Stimulated activated CD8-positive, alpha-beta memory T cell treated with anti-CD3 and anti-CD28 coated beads, Interleukin-2, amount 100 ng/mL, for 1 hour (primary cell): ENCODE data around the gene ATP5ME.
"Not testable (repeated sequence)": the region's sequence is repeated elsewhere in the genome, so short reads cannot be mapped to it uniquely, and the experiment has no call there.

Experiments used
- DNase-seq, 2 donors: peaks; one replicate each; pipeline ENCODE4 v3.0.0-alpha.2; 2020; ENCODE audit warnings: low read depth in 2 of 2

ATP5ME gene, protein sequence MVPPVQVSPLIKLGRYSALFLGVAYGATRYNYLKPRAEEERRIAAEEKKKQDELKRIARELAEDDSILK

DNA sequence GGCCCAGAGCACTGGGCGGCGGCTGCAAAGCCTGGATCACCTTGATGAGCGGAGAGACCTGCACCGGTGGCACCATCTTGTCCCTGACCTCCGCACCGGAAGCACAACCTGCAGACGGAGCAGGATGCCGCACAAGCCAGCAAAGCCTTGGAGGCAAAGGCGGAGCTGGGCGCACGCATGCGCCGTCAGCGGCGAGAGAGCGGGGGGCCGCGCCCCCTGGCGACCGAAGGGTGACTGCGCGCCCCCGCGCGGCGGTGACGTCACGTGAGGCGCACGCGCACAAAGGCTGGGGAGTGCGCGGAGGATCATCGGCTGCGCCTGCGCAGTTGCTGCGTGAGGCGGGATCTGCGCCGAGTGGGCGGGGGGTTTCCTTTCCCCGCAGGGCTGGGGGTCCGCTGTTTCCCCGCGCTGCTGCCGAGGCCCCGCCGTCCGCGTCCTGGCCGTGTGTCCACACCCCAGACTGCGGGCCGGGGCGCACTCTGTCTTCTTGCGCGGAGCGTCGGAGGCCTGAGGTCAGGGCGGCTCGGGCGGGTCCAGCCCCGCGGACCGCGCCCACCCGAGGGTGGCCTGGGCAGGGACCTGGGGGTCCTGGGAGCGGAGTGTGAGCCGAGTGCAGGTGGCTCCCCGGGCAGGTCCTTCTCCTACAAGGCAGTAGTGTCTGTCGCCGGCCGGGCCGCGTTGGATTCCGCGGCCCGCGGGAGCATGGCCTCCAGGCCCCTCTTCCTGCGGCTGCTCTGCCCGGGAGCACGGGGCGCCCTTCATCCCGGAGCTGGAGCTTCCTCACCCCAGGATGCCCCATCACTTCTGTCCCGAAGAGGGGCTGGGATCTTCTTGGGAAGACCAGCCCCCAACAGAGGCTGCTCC, at the start of gene ATP5ME, which contains the start of gene MYL5:
TSS of gene ATP5ME (minus strand) at position 105 of the 864 bp plus-strand sequence. CDS start at position 76, 29 bp downstream.
TSS of gene MYL5 (plus strand) at position 371 of the 864 bp plus-strand sequence. CDS start 3,485 bp downstream, outside the sequence.
- peak; percentile 96 to 97 for DNase-seq

- no peak for DNase-seq
These were observed 48.8 kb upstream of the ATP5ME start for GRCh38 chr4:722851-723360.

GRCh38 chr4:722169-722725, 48.2 kb upstream of the ATP5ME start:
- DNase-seq = no peak

DNA sequence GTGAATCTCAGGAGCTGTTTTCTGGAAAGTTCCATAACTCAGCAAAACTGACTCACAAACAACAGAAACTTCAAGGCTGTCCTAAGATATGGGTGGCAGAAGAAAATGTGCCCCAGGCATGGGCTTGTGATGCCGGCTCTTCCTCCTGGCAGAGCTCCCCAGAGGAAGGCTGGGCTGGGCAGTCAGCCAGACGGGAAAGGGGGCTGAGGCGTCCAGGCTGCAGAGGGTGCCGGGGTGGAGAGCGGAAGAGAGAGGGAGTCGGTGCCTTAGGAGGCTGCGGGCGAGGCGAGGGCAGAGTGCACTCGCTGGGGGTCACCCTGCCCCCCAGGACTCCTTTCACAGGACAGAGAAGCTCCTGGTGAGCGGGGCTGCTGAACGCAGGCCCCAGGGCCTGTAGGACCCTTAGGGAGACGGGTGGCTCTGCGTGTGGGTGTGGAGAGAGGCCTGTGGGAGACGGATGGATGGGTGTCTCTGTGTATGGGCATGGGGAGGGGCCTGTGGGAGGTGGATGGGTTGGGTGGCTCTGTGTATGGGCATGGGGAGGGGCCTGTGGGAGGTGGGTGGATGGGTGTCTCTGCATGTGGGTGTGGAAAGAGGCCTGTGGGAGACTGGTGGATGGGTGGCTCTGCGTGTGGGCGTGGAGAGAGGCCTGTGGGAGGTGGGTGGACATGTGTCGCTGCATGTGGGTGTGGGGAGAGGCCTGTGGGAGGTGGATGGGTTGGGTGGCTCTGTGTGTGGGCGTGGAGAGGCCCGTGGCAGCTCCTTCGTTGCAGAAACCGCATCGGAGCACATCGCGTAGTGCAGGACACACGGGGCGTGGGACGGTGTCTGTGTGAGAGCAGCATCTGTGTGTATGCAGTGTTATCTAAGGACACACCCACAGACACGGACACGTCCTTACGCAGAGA, 47.4 kb upstream of the ATP5ME start:
- no peak for DNase-seq

DNA sequence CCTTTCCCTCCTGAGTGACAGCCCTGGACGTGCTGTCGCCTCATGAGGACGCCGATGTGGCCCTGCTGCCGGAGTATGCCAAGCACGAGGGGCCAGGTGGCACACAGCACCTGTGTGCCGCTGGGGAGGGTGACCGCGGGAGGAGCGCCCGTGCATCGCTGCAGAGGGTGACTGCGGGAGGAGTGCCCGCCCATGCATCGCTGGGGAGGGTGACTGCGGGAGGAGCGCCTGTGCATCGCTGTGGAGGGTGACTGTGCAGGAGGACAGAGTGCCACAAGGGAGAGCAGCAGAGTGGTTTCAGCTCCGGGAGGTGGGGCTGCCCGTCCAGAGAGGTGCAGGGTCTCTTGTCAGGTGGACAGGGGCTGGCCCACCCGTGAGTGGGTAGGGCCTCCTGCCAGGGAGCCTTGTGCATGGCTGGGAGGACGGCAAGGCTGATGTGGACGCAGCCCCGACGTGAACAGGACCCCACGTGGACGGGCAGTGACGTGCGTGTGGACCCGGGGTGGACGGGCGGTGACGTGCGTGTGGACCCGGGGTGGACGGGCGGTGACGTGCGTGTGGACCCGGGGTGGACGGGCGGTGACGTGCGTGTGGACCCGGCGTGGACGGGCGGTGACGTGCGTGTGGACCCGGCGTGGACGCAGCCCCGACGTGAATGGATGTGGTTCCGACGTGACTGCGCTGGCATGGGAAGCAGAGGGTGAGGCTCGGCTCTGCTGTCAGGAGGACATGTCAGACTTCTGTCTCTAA, 46.2 kb upstream of the ATP5ME start:
- DNase-seq = no peak

DNA sequence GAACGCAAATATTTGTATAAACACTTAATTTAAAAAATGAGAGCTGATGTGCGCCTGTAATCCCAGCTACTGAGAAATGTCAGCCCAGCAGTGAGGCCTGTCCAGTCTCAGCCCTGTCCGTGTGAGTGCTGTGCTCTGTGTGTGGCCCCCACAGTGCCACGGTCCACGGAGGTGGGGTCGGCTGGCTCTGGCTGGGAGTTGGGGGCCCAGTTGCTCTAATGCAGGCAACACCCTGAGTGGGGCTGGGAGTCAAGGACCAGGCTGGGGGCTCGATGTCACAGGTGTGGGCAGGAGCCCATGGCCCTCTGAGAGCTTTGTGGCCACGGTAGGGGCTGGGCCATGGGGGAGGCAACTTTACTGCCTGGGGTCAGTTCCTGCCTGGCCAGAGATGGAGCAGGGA, 44.4 kb upstream of the ATP5ME start:
- DNase-seq = no peak

- DNase-seq = no peak
These were observed 43.7 kb upstream of the ATP5ME start for GRCh38 chr4:717601-718320.

DNA sequence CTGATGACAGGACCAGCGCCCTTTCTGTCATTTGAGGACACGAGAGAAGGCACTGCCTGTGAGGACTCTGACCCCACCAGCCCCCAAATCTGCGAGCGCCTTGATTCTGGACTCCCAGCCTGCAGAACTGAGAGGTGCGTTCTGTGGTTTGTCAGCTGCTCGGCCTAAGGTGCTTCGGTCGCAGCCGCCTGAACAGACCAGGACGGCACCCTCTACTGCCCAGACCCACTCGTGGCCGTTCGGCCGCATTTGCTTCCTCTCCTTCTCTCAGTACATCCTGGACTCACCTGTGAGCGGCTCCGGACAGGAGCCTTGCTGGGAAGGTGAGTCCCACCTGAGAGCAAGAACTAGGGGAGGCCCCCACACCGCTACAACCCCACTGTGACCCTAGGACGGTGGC, 40.0 kb upstream of the ATP5ME start:
- no peak for DNase-seq

GRCh38 chr4:712916-713632, 39.0 kb upstream of the ATP5ME start:
- DNase-seq = no peak

DNA sequence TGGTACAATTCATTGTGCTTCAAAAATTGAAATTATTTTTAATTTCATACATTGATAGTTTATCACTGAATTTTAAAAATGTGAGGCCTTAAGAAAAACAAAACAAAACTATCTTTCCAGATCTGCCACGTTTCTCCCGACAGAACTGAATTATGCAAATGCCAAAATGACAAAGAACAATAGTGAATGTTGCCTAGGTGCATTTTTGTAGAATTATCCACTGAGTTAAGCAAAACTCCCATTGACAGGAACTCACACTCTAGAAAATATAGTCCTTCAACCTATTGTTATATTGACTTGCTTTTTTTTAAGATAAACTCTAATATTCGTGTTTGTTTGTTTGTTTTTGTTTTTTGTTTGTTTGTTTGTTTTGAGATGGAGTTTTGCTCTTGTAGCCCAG, 38.0 kb upstream of the ATP5ME start:
- no peak for DNase-seq

- no peak for DNase-seq
These were observed 36.8 kb upstream of the ATP5ME start for GRCh38 chr4:710916-711315.

DNA sequence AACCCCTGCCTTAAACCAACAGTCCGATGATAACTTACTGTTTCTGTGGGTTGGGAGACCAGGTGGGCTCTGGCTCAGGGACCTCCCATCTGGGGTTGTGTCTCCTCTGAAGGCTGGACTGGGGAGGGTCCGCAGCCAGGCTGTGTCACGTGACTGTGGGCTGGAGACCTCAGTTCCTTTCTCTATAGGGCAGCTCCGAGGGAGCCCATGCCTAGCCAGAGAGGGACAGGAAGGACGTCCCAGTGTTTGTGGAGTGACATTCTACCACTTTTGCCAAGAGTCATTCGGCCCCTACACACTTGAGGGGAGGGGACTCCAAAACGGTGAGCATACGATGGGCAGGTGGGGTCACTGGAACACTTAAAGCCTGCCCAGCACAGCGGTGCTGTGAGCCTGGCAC, 36.0 kb upstream of the ATP5ME start:
- DNase-seq = no peak

DNA sequence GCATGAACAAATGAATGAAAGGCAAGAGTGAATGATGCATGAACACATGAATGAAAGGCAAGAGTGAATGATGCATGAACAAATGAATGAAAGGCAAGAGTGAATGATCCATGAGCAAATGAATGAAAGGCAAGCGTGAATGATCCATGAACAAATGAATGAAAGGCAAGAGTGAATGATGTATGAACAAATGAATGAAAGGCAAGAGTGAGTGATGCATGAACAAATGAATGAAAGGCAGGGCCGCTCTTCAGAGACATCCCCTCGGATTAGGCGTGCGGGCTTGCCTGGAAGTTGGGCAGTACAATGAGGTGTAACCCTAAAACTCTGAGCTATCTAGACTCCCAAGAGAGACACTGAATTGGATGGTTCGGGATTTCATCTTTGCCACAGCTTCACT, 35.3 kb upstream of the ATP5ME start:
- DNase-seq = no peak

- no peak for DNase-seq
These were observed 34.5 kb upstream of the ATP5ME start for GRCh38 chr4:708631-708933.

DNA sequence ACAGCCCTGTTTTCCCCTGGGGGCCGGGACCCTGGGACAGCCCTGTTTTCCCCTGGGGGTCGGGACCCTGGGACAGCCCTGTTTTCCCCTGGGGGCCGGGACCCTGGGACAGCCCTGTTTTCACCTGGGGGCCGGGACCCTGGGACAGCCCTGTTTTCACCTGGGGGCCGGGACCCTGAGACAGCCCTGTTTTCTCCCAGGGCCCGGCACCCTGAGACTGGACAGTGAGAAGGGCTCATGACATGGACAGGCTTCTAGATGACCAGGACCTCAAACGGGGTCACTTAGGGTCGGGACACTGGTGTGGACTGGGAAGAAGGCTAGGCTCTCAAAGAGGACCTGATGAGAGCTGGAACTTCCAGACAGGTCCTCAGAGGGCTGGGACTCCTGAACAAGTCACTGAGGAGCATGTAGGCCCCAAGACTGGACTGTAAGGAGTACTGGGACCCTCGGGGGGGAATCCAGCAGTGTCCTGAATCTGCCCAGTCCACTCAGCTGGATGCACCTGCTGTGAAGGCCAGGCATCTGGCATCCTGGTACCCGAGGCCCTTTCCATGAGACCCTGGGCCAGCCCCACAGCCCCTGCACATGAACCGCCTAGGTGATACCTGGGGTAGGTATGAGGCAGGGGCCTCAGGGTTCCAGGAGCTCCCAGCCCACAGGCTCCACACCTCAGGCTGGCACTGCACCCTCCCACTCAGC, 34.0 kb upstream of the ATP5ME start:
- DNase-seq = no peak

DNA sequence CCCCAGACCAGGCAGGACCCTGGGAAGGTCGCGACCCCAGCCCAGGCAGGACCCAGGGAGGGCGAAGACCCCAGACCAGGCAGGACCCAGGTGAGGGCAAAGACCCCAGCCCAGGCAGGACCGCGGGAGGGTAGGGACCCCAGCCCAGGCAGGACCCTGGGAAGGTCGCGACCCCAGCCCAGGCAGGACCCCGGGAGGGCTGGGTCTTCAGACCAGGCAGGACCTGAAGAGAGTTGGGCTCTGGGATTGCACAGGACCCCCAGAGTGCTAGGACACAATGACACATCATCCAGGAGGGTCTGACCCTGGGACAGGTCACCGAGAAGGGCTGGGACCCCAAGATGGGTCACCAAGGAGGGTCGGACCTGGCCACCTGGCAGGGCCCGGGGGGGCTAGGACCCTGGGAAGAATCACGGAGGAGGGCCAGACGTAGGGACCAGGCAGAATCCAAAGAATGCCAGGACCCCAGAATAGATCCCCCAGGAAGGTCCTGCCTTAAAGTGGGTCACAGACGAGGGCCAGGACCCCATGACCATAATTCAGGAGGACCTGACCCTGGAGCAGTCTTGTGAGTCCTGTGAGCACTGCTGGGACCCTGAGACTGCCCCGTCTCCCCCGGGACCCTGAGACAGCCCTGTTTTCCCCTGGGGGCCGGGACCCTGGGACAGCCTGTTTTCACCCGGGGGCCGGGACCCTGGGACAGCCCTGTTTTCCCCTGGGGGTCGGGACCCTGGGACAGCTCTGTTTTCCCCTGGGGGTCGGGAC, 32.9 kb upstream of the ATP5ME start:
- no peak for DNase-seq

GRCh38 chr4:706083-706633, 32.1 kb upstream of the ATP5ME start:
- not testable (repeated sequence) for DNase-seq
